NB4 (cell line): Measurements from ENCODE around the gene S1PR1.

ENCODE experiments used
- DNase-seq: peaks from one replicate; pipeline ENCODE4 v3.0.0; 2010; ENCODE audit warnings: low read depth
- H3K4me3 ChIP-seq: one replicate; pipeline ENCODE4 v1.5.1; 2011; ENCODE audit warnings: mild to moderate bottlenecking, low read depth, low read length, moderate library complexity
- MYC ChIP-seq: IDR thresholded peaks from 2 replicates; pipeline ENCODE4 v1.6.1; 2011; ENCODE audit warnings: low read depth, low read length
- POLR2A ChIP-seq: IDR thresholded peaks from 2 replicates; pipeline ENCODE4 v1.6.1; 2011; ENCODE audit warnings: mild to moderate bottlenecking; ENCODE audit not compliant: insufficient read length; ENCODE audit errors: extremely low read depth
- TF ChIP-seq, protein P1 (sequence below): IDR thresholded peaks from one replicate; pipeline ENCODE4 v1.5.1; 2012; ENCODE audit warnings: low read depth, low read length
- TF ChIP-seq, protein P2 (sequence below): IDR thresholded peaks from 2 replicates; pipeline ENCODE4 v1.6.1; 2011; ENCODE audit warnings: low read depth, low read length

The S1PR1 gene

DNA sequence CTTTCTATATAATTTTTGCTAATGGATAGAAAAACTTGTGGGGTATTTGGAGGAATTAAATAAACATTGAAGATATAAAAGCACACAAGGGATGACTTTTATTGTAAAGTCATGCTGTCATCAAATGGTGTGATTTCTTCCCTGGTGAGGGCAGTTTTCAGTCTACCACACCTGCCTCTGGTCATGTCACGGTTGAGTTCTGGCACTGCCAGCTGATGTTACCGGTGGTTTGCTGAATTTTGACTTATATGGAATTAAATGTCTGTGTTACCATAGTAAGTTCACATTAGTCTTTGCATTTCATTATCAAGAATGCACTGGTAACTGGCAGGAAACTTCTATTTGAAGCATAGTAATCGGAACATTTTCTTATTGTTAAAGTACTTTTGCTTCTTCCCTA is 13.4 kb downstream of the S1PR1 start:
- TF ChIP-seq MYC (no peak), POLR2A (no peak)
- TF ChIP-seq, protein P1, sequence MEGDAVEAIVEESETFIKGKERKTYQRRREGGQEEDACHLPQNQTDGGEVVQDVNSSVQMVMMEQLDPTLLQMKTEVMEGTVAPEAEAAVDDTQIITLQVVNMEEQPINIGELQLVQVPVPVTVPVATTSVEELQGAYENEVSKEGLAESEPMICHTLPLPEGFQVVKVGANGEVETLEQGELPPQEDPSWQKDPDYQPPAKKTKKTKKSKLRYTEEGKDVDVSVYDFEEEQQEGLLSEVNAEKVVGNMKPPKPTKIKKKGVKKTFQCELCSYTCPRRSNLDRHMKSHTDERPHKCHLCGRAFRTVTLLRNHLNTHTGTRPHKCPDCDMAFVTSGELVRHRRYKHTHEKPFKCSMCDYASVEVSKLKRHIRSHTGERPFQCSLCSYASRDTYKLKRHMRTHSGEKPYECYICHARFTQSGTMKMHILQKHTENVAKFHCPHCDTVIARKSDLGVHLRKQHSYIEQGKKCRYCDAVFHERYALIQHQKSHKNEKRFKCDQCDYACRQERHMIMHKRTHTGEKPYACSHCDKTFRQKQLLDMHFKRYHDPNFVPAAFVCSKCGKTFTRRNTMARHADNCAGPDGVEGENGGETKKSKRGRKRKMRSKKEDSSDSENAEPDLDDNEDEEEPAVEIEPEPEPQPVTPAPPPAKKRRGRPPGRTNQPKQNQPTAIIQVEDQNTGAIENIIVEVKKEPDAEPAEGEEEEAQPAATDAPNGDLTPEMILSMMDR, result no peak
- TF ChIP-seq, protein P2, sequence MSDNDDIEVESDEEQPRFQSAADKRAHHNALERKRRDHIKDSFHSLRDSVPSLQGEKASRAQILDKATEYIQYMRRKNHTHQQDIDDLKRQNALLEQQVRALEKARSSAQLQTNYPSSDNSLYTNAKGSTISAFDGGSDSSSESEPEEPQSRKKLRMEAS, result no peak
- no peak for DNase-seq
- no peak overlapping the region for H3K4me3 ChIP-seq

DNA sequence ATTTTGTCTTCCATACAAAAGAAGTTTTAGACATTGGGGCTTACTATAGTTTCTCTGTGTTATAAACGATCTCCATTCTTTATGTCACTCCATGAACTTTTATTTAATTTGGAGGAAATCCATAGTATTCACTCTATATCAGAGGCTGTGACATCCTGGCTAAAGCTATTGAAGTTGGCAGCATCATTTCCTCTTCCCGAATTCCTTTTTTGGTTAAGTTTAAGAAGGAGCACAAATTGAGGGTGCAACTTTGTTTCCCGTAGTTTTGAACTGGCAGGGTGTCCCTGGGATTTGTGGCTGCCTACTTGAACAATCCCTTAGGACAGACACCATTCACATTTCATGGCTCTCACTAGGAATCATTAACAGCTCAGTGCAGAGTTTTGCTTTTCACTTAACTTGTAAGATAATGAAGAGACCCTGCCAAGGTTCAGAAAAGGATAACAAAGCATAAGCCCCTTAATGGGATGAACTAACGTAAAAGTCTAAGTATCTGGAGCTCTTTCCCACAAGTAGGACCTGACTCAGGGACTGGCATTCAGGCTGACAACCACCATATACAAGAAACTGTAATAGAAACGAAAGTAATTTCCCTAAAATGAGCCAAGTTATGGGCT is 13.9 kb downstream of the S1PR1 start:
- no peak overlapping the region for H3K4me3 ChIP-seq
- DNase-seq, result no peak
- TF ChIP-seq MYC (no peak), POLR2A (no peak)
- TF ChIP-seq, protein P1, result no peak
- TF ChIP-seq, protein P2, result no peak

DNA sequence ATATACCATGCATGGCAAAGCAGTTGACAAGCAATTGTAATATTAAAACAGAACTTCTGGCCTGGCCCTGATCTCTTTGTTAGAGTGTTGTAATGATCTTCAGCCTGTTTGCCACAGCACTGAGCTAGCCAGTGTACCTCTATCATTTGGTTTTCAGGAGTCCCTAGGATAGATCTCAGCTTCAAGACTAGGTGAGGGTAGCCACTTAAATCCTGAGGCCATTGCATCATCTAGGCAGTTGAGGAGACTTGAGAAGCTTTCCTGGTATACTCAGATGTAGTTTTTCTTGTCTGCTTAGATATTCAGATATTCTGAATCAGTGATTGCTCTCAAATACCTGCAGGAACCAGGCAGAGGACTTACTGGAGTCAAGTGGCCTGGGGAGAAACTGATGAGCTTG is 14.7 kb downstream of the S1PR1 start:
- no peak overlapping the region for H3K4me3 ChIP-seq
- TF ChIP-seq POLR2A, result no peak
- TF ChIP-seq, protein P1, result no peak
- TF ChIP-seq, protein P2, result no peak
- no peak for TF ChIP-seq MYC
- no peak for DNase-seq

DNA sequence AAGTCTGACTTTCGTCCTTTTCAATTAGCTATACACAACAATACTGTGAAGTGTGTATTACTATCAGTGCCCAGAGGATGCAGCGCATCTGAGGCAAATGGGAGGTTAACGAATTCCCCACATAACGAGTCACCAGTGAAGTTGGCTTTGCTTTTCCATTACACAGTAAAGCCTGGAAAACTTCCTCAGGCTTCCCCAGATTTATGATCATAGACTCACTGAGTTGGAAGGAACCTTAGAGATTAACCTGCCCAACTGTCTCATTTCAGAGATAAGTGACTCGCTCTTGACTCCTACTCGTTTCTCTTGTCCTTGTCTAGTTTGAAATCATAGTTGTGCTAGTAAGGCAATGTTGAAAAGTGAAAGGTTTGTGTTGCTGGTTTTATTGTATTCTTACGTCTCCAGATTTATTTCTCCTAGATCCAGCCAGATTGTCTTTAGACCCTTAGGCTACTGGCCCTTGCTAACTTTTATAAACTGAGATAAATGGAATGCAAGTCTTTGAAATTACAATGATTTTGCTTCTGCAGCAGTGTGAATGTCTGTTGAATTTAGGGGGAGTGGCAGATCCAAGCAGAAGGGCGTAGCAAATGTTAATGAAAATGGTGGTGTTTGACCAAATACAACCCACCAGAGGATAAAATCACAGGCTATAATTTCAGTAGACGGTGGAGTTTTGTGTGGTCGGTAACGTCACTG is 17.3 kb downstream of the S1PR1 start:
- TF ChIP-seq POLR2A (no peak), MYC (no peak)
- TF ChIP-seq, protein P1, result no peak
- TF ChIP-seq, protein P2, result no peak
- no peak overlapping the region for H3K4me3 ChIP-seq
- DNase-seq, result peak; percentile 20

DNA sequence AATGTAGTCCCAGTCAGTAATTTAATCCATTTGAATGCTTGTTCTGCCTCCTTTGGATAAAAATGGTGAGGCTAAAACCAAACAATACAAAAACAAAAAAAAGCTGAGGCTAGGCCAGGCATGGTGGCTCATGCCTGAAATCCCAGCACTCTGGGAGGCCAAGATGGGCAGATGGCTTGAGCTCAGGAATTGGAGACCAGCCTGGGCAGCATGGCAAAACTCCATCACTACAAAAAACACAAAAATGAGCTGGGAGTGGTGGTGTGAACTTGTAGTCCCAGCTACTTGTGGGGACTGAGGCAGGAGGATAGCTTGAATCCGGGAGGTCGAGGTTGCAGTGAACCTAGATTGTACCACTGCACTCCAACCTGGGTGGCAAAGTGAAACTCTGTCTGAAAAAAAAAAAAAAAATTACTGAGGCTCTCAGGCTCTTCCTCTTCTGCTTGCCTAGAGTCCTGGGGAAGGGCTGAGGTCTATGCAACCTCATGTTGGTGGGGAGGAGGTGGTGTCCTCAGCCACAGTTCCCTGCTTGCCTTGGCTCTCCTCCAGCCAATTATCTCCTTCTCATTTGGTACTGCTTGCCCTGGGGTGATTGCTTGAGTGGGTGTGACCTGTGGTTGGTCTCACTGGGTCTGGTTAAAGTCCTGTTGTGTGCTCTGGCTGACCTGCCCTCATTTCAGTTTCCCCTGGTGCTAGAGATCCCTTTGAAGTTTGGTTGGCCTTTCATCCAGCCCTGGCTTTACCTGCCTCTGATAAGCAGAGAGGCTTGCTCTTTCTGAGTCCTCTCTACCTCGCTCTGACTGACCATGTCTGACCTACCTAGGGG is 20.9 kb downstream of the S1PR1 start:
- TF ChIP-seq, protein P1, result no peak
- TF ChIP-seq, protein P2, result no peak
- TF ChIP-seq MYC (no peak), POLR2A (no peak)
- DNase-seq, result peak; percentile 85
- H3K4me3 ChIP-seq, result no peak overlapping the region
